D721Med (cell line): ENCODE data around the gene REV3L.
"Not testable (repeated sequence)": the region's sequence is repeated elsewhere in the genome, so short reads cannot be mapped to it uniquely, and the experiment has no call there.

Experiments
- DNase-seq: peaks from one replicate; pipeline ENCODE4 v3.0.0; 2011; ENCODE audit warnings: low spot score; ENCODE audit not compliant: insufficient read length
- FAIRE-seq: peaks from 2 replicates; lab custom pipeline; 2011; peaks lifted over from hg19 to GRCh38; lab: Jason Lieb, UNC
- TF ChIP-seq, protein P1 (sequence below): IDR thresholded peaks from 2 replicates; pipeline ENCODE4 v1.5.1; 2012; ENCODE audit warnings: mild to moderate bottlenecking, control low read depth; ENCODE audit not compliant: insufficient read depth; ENCODE audit errors: missing control alignments

Gene REV3L

DNA sequence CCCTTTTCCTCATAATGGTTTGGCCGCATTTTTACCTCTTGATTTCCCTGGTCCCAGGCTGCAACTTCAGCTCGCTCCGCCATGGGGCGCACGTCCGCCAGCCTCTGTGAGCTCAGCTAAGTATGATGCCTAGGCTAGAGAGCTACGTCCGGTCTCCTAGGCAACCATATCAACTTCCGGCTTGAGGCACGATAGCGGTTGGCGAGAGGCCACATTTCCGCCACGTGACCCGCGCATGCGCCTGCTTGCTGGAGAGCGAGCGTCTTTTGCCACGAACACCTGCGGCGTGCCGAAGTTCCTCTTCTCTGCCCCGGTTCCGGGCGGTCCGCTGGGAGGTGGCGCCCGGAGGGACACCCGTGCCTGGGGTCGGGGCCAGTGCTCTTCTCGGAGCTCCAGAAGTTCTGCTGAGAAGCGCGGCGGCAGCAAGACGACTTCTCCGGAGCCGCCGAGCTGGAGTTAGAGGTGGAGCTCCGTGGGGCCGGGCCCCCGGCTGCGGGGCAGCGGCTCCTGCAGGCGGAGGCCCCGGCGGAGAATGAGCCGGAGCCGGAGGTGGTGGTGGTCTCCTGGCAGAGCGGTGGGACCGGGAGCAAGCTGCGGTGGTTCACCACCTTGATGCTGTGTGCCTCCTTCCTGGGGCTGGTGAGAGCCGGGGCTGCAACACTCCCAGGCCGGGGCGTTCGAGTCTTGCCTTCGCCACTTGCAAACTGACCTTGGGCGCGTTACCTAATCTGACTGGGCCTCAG, 223.8 kb downstream of the REV3L start:
- TF ChIP-seq, protein P1, sequence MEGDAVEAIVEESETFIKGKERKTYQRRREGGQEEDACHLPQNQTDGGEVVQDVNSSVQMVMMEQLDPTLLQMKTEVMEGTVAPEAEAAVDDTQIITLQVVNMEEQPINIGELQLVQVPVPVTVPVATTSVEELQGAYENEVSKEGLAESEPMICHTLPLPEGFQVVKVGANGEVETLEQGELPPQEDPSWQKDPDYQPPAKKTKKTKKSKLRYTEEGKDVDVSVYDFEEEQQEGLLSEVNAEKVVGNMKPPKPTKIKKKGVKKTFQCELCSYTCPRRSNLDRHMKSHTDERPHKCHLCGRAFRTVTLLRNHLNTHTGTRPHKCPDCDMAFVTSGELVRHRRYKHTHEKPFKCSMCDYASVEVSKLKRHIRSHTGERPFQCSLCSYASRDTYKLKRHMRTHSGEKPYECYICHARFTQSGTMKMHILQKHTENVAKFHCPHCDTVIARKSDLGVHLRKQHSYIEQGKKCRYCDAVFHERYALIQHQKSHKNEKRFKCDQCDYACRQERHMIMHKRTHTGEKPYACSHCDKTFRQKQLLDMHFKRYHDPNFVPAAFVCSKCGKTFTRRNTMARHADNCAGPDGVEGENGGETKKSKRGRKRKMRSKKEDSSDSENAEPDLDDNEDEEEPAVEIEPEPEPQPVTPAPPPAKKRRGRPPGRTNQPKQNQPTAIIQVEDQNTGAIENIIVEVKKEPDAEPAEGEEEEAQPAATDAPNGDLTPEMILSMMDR = peak; percentile 99
- DNase-seq (peak; percentile 94), FAIRE-seq (peak; percentile 84)

DNA sequence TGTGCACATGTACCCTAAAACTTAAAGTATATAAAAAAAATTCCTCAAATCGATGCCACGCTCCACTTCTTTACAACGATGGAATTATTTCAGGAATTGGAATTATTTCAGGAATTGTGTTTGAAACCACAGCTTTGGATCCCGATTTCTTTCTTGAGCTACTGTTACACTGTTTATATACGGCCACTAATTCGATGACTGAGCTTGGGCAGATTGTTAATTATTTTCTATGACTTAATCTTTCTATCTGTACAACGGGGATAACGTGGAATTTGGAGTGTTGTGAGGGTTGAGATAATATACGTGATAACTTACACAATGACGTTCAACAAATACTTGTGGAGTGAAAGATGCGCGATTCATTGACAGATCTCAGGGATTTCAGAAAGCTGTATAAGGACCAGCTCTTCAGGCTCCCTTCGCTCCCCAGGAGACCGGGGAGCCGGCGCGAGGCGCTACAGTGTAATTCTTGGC, 224.4 kb downstream of the REV3L start:
- TF ChIP-seq, protein P1 = no peak
- DNase-seq = no peak
- FAIRE-seq = no peak

DNA sequence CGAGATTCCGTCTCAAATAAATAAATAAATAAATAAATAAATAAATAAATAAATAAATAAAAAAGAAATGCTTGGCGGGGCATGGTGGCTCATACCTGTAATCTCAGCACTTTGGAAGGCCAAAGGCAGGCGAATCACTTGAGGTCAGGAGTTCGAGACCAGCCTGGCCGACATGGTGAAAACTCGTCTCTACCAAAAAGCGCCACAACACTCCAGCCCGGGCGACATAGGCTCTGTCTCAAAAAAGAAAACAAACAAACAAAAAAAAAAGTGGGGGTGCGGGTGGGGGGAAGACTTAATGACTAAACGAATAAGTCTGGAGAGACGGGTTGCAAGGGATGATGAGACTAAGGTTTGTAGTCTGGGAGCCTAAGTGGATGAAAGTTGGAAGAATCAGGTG, 225.0 kb downstream of the REV3L start:
- TF ChIP-seq, protein P1 = no peak
- FAIRE-seq (no peak), DNase-seq (no peak)

DNA sequence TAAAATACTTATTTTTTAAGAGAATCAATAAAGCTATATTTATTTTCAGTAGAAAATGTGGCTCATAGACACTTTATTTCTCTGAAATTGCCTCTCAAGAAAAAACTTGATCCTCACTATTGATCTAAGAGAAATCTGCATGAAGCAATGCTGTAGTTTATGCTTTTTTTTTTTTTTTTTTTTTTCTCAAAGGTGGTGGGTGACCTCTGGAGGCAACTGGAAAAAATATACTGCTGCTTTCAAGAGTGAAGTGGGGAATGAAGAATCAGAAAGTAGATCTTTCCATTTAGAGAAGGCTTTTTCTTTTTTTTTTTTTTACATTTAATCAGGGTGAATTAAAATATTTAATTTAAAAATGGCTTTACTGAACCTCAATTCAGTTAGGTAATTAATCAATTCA, 226.4 kb downstream of the REV3L start:
- FAIRE-seq = no peak

DNA sequence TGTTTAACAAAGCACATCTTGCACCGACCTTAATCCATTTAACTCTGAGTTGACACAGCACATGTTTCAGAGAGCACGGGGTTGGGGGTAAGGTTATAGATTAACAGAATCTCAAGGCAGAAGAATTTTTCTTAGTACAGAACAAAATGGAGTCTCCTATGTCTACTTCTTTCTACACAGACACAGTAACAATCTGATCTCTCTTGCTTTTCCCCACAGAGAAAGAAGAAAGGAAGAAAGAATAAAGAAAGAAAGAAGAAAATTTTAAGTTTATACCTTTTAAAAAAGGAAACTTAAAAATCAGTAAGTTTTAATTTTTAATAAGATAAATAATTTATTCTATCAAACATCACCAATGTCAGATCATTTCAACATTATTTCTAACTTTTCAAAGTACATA, 227.2 kb downstream of the REV3L start:
- not testable (repeated sequence) for DNase-seq, FAIRE-seq

More for the DNA sequence above, 226.4 kb downstream of the REV3L start:
- DNase-seq = no peak
- TF ChIP-seq, protein P1 = peak; percentile 10

DNA sequence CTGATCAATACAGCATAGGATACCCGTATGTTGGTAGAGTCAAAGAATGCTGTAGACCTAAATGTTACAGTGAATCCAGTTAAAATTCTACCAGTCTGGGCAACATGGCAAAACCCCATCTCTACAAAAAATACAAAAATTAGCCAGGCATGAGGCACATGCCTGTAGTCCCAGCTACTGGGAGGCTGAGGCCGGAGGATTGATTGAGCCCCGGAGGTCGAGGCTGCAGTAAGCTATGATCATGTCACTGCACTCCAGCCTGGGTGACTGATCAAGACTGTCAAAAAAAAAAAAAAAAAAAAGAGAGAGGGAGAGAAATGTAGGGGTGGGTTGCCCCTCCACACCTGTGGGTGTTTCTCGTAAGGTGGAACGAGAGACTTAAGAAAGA, 228.2 kb downstream of the REV3L start:
- TF ChIP-seq, protein P1 = no peak
- FAIRE-seq (no peak), DNase-seq (no peak)

DNA sequence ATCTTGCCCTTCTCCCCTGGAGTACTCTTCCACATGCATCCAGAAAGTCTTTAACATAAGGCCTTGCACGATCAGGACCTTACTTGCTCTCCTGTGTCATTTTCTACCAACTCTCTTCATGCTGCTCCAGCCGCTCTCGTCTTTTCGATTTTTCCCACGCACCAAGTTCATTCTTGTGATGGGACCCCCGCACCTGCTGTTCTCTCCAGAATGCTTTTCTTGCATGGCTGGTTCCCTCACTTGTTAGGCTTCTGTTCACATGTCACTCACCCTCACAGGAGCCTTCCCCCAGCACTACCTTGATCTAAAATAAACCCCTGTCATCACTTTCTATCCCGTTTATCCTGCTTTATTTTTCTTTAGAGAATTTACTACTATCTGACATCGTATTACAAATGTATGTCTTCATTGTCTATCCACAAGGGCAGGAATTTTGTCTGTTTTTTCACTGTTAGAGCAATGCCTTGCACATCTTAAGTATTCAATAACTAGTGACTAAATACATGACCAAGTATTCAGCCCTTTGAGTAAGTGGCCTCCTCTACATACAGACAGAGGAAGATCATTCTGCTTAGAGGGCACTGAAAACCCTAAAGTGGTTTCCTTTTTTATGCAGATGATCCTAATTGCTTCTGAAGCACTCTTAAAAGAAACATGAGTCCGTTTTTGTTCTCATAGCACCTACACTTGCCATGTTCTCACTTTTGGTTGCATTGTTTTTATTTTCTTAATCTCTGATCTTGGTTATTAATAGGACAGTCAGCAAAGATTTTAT, 228.8 kb downstream of the REV3L start:
- FAIRE-seq = no peak
- TF ChIP-seq, protein P1 = no peak
- DNase-seq = no peak
